NCI-H1092 (cell line): ENCODE measurements around the gene MEA1.

Source experiments
- DNase-seq: peaks from one replicate; lab custom pipeline; 2025; lab: John Stamatoyannopoulos, UW

Gene MEA1

GRCh38 chr6:42970871-42971612, 42.7 kb downstream of the MEA1 start:
- DNase-seq: no peak

- DNase-seq: no peak
These were observed 43.8 kb downstream of the MEA1 start for GRCh38 chr6:42969934-42970333.

GRCh38 chr6:42969431-42969830, 44.3 kb downstream of the MEA1 start:
- DNase-seq: no peak

GRCh38 chr6:42968783-42969182, 45.0 kb downstream of the MEA1 start:
- no peak for DNase-seq

- DNase-seq: no peak
These were observed 45.5 kb downstream of the MEA1 start for GRCh38 chr6:42968126-42968701.

GRCh38 chr6:42967228-42967627, 46.5 kb downstream of the MEA1 start:
- DNase-seq: no peak

- no peak for DNase-seq
These were observed 47.2 kb downstream of the MEA1 start for GRCh38 chr6:42966571-42966970.

- DNase-seq: no peak
These were observed 49.7 kb downstream of the MEA1 start for GRCh38 chr6:42963855-42964605.

- DNase-seq: no peak
These were observed 50.4 kb downstream of the MEA1 start for GRCh38 chr6:42963179-42963854.

- no peak for DNase-seq
These were observed 51.1 kb downstream of the MEA1 start for GRCh38 chr6:42962502-42963178.

- DNase-seq: no peak
These were observed 51.6 kb downstream of the MEA1 start for GRCh38 chr6:42962096-42962495.
